OCI-LY7 (cell line): ENCODE measurements around the gene ATL2. TPM values are rescaled to one million over a fixed set of nuclear protein-coding genes. Genes with fewer than 3 reads are reported as not detected.
"Not testable (repeated sequence)": the region's sequence is repeated elsewhere in the genome, so short reads cannot be mapped to it uniquely, and the experiment has no call there.

Source experiments
- BruUV-seq: library from RNA; stranded (reverse); fragments of 400-500 nt; replicated peaks from 2 replicates; lab custom pipeline; 2021; lab: Mats Ljungman, UMichigan
- CTCF ChIA-PET: fragments of 300-600 bp; sonication (Branson Sonifier 250); formaldehyde crosslinking; loops from one replicate; lab custom pipeline; 2022; ENCODE audit warnings: antibody characterized with exemption; ENCODE audit not compliant: unreplicated experiment; lab: Charles Lee
- POLR2A ChIA-PET: fragments of 300-600 bp; sonication (Branson Sonifier 250); formaldehyde crosslinking; loops from one replicate; lab custom pipeline; 2022; ENCODE audit warnings: antibody characterized with exemption; lab: Charles Lee
- DNase-seq: peaks from one replicate; pipeline ENCODE4 v3.0.0-alpha.2; 2015; ENCODE audit warnings: low spot score
- H2AFZ ChIP-seq: fragments of 200-600 bp; sonication (generic), shearing (Covaris generic); 2 replicates; pipeline ENCODE4 v1.6.1; 2014; ENCODE audit warnings: mild to moderate bottlenecking, antibody characterized with exemption, low read length, moderate library complexity
- H3K27ac ChIP-seq: fragments of 200-600 bp; sonication (generic); 2 replicates; pipeline ENCODE4 v1.5.1; 2014; ENCODE audit warnings: mixed run types, low read depth, mild to moderate bottlenecking, moderate library complexity, low read length, inconsistent platforms; ENCODE audit not compliant: poor library complexity, severe bottlenecking
- H3K36me3 ChIP-seq: fragments of 200-600 bp; sonication (generic); 2 replicates; pipeline ENCODE4 v1.6.1; 2014; ENCODE audit warnings: mild to moderate bottlenecking, antibody characterized with exemption, low read length, moderate library complexity, mixed read lengths; ENCODE audit not compliant: insufficient read depth
- H3K4me1 ChIP-seq: fragments of 200-600 bp; sonication (generic); 2 replicates; pipeline ENCODE4 v1.5.1; 2014; ENCODE audit warnings: mild to moderate bottlenecking, low read length; ENCODE audit not compliant: insufficient read depth, poor library complexity, severe bottlenecking
- H3K4me2 ChIP-seq: fragments of 200-600 bp; sonication (generic); 2 replicates; pipeline ENCODE4 v1.6.1; 2014; ENCODE audit warnings: mild to moderate bottlenecking, low read length
- H3K4me3 ChIP-seq: fragments of 200-600 bp; sonication (generic); 2 replicates; pipeline ENCODE4 v1.5.1; 2014; ENCODE audit warnings: mild to moderate bottlenecking, low read depth, low read length; ENCODE audit not compliant: poor library complexity, severe bottlenecking
- H3K79me2 ChIP-seq: fragments of 200-600 bp; sonication (generic); 2 replicates; pipeline ENCODE4 v1.6.1; 2016; ENCODE audit warnings: low read depth, mild to moderate bottlenecking, low read length, moderate library complexity, mixed read lengths; ENCODE audit not compliant: insufficient read depth
- H3K9me2 ChIP-seq: fragments of 200-600 bp; sonication (generic); 2 replicates; pipeline ENCODE4 v1.6.1; 2016; ENCODE audit warnings: mild to moderate bottlenecking, low read length, mixed read lengths; ENCODE audit not compliant: insufficient read depth
- H3K9me3 ChIP-seq: fragments of 200-600 bp; sonication (generic); 2 replicates; pipeline ENCODE4 v1.6.1; 2014; ENCODE audit warnings: mild to moderate bottlenecking, mixed run types, low read length, mixed read lengths
- H4K20me1 ChIP-seq: fragments of 200-600 bp; sonication (generic); 2 replicates; pipeline ENCODE4 v1.6.1; 2014; ENCODE audit warnings: mild to moderate bottlenecking, antibody characterized with exemption, low read length, moderate library complexity, mixed read lengths; ENCODE audit not compliant: insufficient read depth
- CTCF ChIP-seq: fragments of 200-600 bp; sonication (generic); conservative IDR thresholded peaks from 2 replicates; pipeline ENCODE4 v1.5.1; 2014; ENCODE audit warnings: mild to moderate bottlenecking, antibody characterized with exemption, low read length, moderate library complexity, mixed read lengths
- EZH2phosphoT487 ChIP-seq: fragments of 200-600 bp; sonication (generic); IDR thresholded peaks from 2 replicates; pipeline ENCODE4 v1.6.1; 2018; ENCODE audit warnings: low read depth, borderline replicate concordance, mild to moderate bottlenecking, mixed run types, antibody characterized with exemption, low read length, moderate library complexity, mixed read lengths
- intact Hi-C: fragments of 100-400 bp; cut with micrococcal nuclease; formaldehyde crosslinking; loops from one replicate; pipeline ENCODE4 v1.10.0; 2022; ENCODE audit not compliant: unreplicated experiment
- total RNA-seq, 2 experiments: library from RNA; depleted of rRNA in 1 of 2; stranded (reverse); fragments of >200 nt in 1 of 2; shearing (Covaris generic) in 1 of 2; gene quantifications; 2 replicates each; pipeline ENCODE4 v1.2.3, GENCODE V29; 2014 to 2022

ATL2 gene
- total RNA-seq, 2 experiments from 2014 or later = 135 to 142 TPM

DNA sequence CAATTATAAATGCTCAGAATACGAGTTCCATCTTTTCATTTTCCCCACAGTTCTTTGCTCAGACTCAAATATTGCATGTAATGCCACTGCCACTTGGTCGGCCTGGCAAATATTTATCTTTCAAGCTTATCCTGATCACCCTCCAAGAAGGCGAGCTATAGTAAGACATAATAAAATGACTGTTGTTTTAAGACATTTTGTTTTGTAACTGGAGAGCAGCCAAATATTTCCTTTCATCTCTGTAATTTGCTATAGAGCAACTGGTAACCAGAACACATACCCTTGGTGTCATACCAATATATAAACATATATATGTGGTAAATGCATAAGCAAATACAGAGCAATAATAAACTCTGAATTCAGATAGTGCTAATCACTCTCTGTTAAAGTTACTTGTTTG lies 7.3 kb upstream of the ATL2 start:
- no peak overlapping the region for H3K4me2 ChIP-seq
- H3K4me3 ChIP-seq = no peak overlapping the region
- no peaks in the 10 kb centered on the region for H3K36me3 ChIP-seq
- DNase-seq = no peak
- intact Hi-C loops = no loop called here
- ChIA-PET CTCF (no interaction called here), POLR2A (interaction anchor here (3.5 kb wide), 1 partner anchor 9 kb away, joined by 14 read pairs; no protein-coding TSS in a partner anchor)
- no peak overlapping the region for H2AFZ ChIP-seq
- H3K9me2 ChIP-seq = no peaks in the 10 kb centered on the region
- H3K9me3 ChIP-seq = no peaks in the 10 kb centered on the region
- no peak overlapping the region for H3K27ac ChIP-seq
- TF ChIP-seq EZH2phosphoT487 = no peak
- TF ChIP-seq CTCF = no peak
- H3K4me1 ChIP-seq = peaks cover 33% of the 10 kb centered on the region
- H3K79me2 ChIP-seq = no peaks in the 10 kb centered on the region
- no peaks in the 10 kb centered on the region for H4K20me1 ChIP-seq
- BruUV-seq = no TSS peak

GRCh38 chr2:38383741-38384140 lies 6.7 kb upstream of the ATL2 start:
- H3K4me3 ChIP-seq, H3K36me3 ChIP-seq, H3K79me2 ChIP-seq, H3K4me2 ChIP-seq, H3K27ac ChIP-seq, H3K9me2 ChIP-seq, H3K9me3 ChIP-seq, H4K20me1 ChIP-seq, BruUV-seq, intact Hi-C loops, DNase-seq, H2AFZ ChIP-seq, CTCF ChIA-PET: not testable (repeated sequence)
- POLR2A ChIA-PET = interaction anchor here (0.7 to 3.5 kb wide), 3 partner anchors 10 to 23 kb away, joined by 3 to 14 read pairs (median 3); no protein-coding TSS in a partner anchor
- H3K4me1 ChIP-seq = peaks cover 33% of the 10 kb centered on the region

- no peak overlapping the region for H3K27ac ChIP-seq
- H3K4me1 ChIP-seq = peaks cover 35% of the 10 kb centered on the region
- ChIA-PET POLR2A (interaction anchor here (1.0 to 3.5 kb wide), 3 partner anchors 12 to 24 kb away, joined by 3 to 14 read pairs (median 3); no protein-coding TSS in a partner anchor), CTCF (no interaction called here)
- peaks cover under 1% of the 10 kb centered on the region; the same call in 1 of the 2 replicates for H3K79me2 ChIP-seq
- intact Hi-C loops = no loop called here
- H3K36me3 ChIP-seq = no peaks in the 10 kb centered on the region
- no peak overlapping the region for H3K4me2 ChIP-seq
- no peaks in the 10 kb centered on the region for H3K9me2 ChIP-seq
- TF ChIP-seq EZH2phosphoT487 = no peak
- TF ChIP-seq CTCF = no peak
- no peaks in the 10 kb centered on the region for H3K9me3 ChIP-seq
- no TSS peak for BruUV-seq
- no peak for DNase-seq
- H2AFZ ChIP-seq = no peak overlapping the region
- H4K20me1 ChIP-seq = no peaks in the 10 kb centered on the region
- H3K4me3 ChIP-seq = no peak overlapping the region
Observed at GRCh38 chr2:38381381-38382143, 4.5 kb upstream of the ATL2 start.
